T-helper 2 cell treated with Interferon-gamma antibody and Interleukin-4, amounts not matched to agents 5 μg/mL and 100 μg/mL, for 36 hours (primary cell): ENCODE results near the gene DTWD2.
"Not testable (repeated sequence)": the region's sequence is repeated elsewhere in the genome, so short reads cannot be mapped to it uniquely, and the experiment has no call there.

Source experiments
- DNase-seq: peaks from one replicate; pipeline ENCODE4 v3.0.0; 2021; ENCODE audit warnings: low spot score
- H3K27ac Mint-ChIP-seq: one replicate; pipeline ENCODE4 v1.8.0; 2021; ENCODE audit warnings: mild to moderate bottlenecking, mixed read lengths
- H3K27me3 Mint-ChIP-seq: one replicate; pipeline ENCODE4 v1.8.0; 2021; ENCODE audit warnings: low read depth, mixed read lengths
- H3K36me3 Mint-ChIP-seq: one replicate; pipeline ENCODE4 v1.8.0; 2021; ENCODE audit warnings: low read depth, mixed read lengths
- H3K4me1 Mint-ChIP-seq: one replicate; pipeline ENCODE4 v1.8.0; 2021; ENCODE audit warnings: low read depth, mixed read lengths
- H3K4me3 Mint-ChIP-seq: one replicate; pipeline ENCODE4 v1.8.0; 2022; ENCODE audit warnings: mild to moderate bottlenecking, moderate library complexity, mixed read lengths
- H3K9me3 Mint-ChIP-seq: one replicate; pipeline ENCODE4 v1.8.0; 2021; ENCODE audit warnings: mixed read lengths

The DTWD2 gene

DNA sequence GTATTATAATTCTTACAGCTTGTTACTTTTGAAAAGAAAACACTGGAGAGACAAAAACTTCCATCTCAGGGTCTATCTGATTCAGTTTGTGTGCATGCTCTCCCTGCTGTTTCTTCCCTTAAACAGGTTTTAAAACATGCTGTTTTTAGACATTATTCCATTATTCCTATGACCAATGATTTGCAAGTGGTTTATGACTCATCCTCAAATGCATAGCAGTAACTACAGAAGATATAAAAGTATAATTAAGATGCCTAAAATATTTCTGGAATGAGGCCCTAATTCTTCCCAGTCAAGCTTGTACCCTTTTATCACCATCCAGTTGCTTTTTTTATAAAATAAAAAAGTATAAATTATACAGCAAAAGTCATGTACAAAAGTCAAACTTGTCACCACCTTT is 3.7 kb downstream of the DTWD2 start:
- H3K9me3 Mint-ChIP-seq: no peaks in the 10 kb centered on the region
- H3K27ac Mint-ChIP-seq: no peak overlapping the region
- peaks cover 10% of the 10 kb centered on the region for H3K4me1 Mint-ChIP-seq
- H3K36me3 Mint-ChIP-seq: no peaks in the 10 kb centered on the region
- H3K27me3 Mint-ChIP-seq: no peaks in the 10 kb centered on the region
- H3K4me3 Mint-ChIP-seq: no peak overlapping the region
- no peak for DNase-seq

DNA sequence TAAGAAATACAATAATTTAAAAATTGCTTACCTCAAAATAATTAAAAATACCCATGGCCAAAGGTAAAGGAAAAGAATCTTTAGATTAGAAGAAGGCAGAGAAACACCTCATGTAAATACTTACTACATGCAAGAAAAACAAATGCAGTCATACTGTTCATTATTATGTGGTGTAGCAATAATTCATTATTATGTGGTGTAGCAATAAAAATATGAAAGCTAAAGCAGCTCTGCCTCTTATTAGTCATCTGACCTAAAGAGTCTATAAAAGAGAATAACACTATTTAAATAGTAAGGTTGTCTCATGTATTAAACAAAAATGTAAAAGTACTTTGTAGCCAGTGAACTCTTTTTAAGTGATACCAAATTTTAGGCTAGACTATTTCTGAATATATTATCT is 6.6 kb downstream of the DTWD2 start:
- Mint-ChIP-seq H3K27ac (no peak overlapping the region), H3K36me3 (no peaks in the 10 kb centered on the region), H3K9me3 (peaks cover 7% of the 10 kb centered on the region), H3K4me3 (no peak overlapping the region), H3K27me3 (no peaks in the 10 kb centered on the region), H3K4me1 (peaks cover 2% of the 10 kb centered on the region)
- DNase-seq: no peak

DNA sequence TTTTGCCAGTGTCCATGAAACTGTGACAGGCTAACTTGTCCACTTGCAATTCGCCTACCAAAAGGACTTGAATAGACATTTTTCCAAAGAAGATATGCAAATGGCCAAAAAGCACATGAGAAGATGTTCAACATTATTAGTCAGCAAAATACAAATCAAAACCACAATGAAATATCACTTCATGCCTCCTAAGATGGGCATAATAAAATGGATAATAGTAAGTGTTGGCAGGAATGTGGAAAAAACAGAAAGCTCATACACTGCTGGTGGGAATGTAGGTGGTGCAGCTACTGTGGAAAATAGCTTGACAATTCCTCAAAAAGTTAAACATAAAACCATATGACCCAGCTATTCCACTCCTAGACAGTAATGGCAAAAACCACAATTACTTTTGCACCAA is 7.9 kb downstream of the DTWD2 start:
- no peaks in the 10 kb centered on the region for H3K36me3 Mint-ChIP-seq
- peaks cover 16% of the 10 kb centered on the region for H3K9me3 Mint-ChIP-seq
- H3K27me3 Mint-ChIP-seq: no peaks in the 10 kb centered on the region
- no peak overlapping the region for H3K27ac Mint-ChIP-seq
- H3K4me1 Mint-ChIP-seq: no peaks in the 10 kb centered on the region
- no peak for DNase-seq
- no peak overlapping the region for H3K4me3 Mint-ChIP-seq

DNA sequence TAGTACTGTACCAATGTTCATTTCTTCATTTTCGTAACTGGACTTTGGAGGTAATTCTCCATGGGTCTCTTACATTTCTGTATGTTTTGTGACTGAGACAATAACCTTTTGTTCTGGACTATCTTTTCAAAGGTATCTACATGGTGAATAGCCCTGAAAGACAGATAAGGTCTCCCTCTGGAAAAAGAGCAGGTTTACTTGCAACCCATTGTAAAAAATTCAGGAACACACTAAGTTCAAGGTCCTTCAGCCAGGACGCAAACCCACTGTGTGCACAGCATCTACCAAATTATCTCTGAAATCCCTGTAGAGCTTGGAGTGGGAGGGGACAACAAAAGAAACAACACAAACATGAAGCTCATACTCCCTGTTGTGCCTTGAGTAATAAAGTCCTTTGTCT is 8.3 kb downstream of the DTWD2 start:
- H3K36me3 Mint-ChIP-seq: peaks cover 2% of the 10 kb centered on the region
- no peaks in the 10 kb centered on the region for H3K27me3 Mint-ChIP-seq
- H3K4me3 Mint-ChIP-seq: no peak overlapping the region
- H3K9me3 Mint-ChIP-seq: peaks cover 16% of the 10 kb centered on the region
- no peak for DNase-seq
- H3K4me1 Mint-ChIP-seq: no peaks in the 10 kb centered on the region
- no peak overlapping the region for H3K27ac Mint-ChIP-seq

DNA sequence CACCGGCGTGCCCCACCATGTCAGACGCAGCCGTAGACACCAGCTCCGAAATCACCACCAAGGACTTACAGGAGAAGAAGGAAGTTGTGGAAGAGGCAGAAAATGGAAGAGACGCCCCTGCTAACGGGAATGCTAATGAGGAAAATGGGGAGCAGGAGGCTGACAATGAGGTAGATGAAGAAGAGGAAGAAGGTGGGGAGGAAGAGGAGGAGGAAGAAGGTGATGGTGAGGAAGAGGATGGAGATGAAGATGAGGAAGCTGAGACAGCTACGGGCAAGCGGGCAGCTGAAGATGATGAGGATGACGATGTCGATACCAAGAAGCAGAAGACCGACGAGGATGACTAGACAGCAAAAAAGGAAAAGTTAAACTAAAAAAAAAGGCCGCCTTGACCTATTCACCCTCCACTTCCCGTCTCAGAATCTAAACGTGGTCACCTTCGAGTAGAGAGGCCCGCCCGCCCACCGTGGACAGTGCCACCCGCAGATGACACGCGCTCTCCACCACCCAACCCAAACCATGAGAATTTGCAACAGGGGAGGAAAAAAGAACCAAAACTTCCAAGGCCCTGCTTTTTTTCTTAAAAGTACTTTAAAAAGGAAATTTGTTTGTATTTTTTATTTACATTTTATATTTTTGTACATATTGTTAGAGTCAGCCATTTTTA is 14.4 kb downstream of the DTWD2 start:
- DNase-seq: not testable (repeated sequence)
- peaks cover 16% of the 10 kb centered on the region for H3K9me3 Mint-ChIP-seq

DNA sequence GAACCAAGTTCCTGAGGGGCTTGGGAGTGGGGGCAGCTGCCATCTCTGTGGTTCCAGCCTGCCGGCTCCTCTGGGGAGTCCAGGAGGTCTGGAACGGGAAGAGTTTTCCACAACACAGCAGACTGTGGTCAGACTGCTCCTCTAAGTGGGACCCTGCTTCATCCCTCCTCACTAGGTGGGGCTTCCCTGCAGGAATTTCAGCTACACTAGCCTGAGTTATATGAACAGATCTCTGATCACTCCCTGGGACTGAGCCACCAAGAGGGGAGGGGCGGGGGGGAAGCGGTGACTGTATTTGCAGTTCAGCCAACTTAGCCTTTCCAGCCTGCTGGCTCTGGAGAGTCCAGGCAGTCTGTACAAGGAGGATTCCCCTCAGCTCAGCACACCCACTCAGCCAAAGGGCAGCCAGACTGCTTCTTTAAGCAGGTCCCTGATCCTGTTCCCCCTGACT is 19.4 kb downstream of the DTWD2 start:
- no peaks in the 10 kb centered on the region for H3K4me1 Mint-ChIP-seq
- no peaks in the 10 kb centered on the region for H3K9me3 Mint-ChIP-seq
- peaks cover 1% of the 10 kb centered on the region for H3K27me3 Mint-ChIP-seq
- DNase-seq: no peak
- H3K36me3 Mint-ChIP-seq: no peaks in the 10 kb centered on the region
- no peak overlapping the region for H3K27ac Mint-ChIP-seq
- H3K4me3 Mint-ChIP-seq: no peak overlapping the region

More for the DNA sequence above, 14.4 kb downstream of the DTWD2 start:
- not testable (repeated sequence) for H3K36me3 Mint-ChIP-seq, H3K4me3 Mint-ChIP-seq, H3K27ac Mint-ChIP-seq, H3K27me3 Mint-ChIP-seq, H3K4me1 Mint-ChIP-seq

DNA sequence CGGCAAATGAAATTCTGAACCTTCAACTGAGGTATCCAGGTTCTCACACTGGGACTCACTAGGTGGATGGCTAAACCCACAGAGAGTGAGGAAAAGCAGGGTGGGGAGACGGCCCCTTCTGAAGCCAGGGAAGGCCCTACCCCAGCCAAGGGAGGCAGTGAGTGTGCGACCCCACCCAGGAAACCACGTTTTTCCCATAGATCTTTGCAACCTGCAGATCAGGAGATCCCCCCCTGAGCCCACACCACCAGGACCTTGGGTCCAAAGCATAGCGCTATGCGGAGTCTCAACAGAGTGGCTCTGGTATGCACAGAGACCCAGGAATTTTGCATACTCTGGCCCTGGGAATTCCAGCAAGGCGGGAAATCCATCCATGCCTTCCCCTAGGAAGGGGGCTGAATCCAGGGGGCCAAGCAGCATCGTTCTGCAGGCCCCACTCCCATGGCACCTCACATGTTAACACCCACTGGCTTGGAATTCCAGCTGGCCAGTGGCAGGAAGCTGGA is 19.9 kb downstream of the DTWD2 start:
- DNase-seq: no peak
- H3K36me3 Mint-ChIP-seq: no peaks in the 10 kb centered on the region
- no peak overlapping the region for H3K4me3 Mint-ChIP-seq
- peaks cover 1% of the 10 kb centered on the region for H3K27me3 Mint-ChIP-seq
- H3K27ac Mint-ChIP-seq: no peak overlapping the region
- no peaks in the 10 kb centered on the region for H3K4me1 Mint-ChIP-seq
- no peaks in the 10 kb centered on the region for H3K9me3 Mint-ChIP-seq

DNA sequence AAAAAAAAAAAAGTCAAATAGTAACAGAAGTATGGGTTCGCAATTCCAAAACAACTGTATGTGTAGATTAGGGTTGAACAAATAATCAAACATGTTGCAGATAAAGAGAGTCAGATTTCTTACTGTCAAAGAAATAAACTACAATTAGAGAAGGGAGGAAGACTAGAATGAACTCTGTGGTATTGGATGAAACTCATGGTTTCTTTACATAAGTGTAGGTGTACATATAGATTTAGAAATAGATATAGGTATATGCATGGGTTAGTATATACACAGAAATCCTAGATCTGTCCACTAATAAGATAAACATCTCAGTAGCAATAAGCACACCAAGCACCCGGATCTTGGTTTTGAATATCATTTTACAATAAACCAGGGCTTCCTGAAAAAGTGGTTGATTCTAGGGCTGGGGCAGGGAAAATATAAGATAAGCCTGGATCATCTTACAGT is 21.3 kb downstream of the DTWD2 start:
- Mint-ChIP-seq H3K9me3 (no peaks in the 10 kb centered on the region), H3K4me3 (no peak overlapping the region), H3K27ac (no peak overlapping the region), H3K4me1 (no peaks in the 10 kb centered on the region), H3K27me3 (no peaks in the 10 kb centered on the region), H3K36me3 (no peaks in the 10 kb centered on the region)
- no peak for DNase-seq

DNA sequence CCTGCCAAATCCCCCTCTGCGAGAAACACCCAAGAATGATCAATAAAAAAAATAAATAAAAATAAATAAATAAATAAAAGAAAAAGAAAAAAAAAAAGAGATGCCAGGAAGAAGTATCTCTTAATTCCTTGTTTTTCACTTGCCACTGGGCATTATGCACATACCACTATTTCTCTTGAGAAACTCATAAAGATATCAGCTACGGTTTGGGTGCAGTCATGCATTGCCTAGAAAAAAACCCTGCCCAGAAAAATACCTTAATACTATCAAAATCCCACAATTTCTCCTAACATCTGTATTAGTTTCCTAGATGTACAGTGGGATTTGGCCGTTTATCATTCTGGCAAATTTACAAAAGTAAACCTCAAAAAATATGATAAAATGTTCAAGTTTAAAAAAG is 22.5 kb downstream of the DTWD2 start:
- no peak for DNase-seq
- no peak overlapping the region for H3K27ac Mint-ChIP-seq
- no peaks in the 10 kb centered on the region for H3K4me1 Mint-ChIP-seq
- H3K36me3 Mint-ChIP-seq: no peaks in the 10 kb centered on the region
- no peak overlapping the region for H3K4me3 Mint-ChIP-seq
- no peaks in the 10 kb centered on the region for H3K27me3 Mint-ChIP-seq
- no peaks in the 10 kb centered on the region for H3K9me3 Mint-ChIP-seq

DNA sequence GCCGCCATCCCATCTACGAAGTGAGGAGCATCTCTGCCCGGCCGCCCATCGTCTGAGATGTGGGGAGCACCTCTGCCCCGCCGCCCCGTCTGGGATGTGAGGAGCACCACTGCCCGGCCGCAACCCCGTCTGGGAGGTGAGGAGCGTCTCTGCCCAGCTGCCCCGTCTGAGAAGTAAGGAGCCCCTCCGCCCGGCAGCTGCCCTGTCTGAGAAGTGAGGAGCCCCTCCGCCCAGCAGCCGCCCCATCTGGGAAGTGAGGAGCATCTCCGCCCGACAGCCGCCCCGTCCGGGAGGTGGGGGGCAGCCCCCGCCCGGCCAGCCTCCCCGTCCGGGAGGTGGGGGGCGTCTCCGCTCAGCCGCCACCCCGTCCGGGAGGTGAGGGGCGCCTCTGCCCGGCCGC is 23.4 kb downstream of the DTWD2 start:
- not testable (repeated sequence) for H3K27me3 Mint-ChIP-seq, H3K27ac Mint-ChIP-seq, DNase-seq, H3K4me1 Mint-ChIP-seq, H3K9me3 Mint-ChIP-seq, H3K4me3 Mint-ChIP-seq, H3K36me3 Mint-ChIP-seq

DNA sequence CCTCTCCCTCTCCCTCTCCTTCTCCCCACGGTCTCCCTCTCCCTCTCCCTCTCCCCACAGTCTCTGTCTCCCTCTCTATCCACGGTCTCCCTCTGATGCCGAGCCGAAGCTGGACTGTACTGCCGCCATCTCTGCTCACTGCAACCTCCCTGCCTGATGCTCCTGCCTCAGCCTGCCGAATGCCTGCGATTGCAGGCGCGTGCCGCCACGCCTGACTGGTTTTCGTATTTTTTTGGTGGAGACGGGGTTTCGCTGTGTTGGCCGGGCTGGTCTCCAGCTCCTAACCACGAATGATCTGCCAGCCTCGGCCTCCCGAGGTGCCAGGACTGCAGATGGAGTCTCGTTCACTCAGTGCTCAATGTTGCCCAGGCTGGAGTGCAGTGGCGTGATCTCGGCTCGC is 24.0 kb downstream of the DTWD2 start:
- H3K4me3 Mint-ChIP-seq, H3K4me1 Mint-ChIP-seq, H3K27me3 Mint-ChIP-seq, H3K9me3 Mint-ChIP-seq, DNase-seq, H3K36me3 Mint-ChIP-seq, H3K27ac Mint-ChIP-seq: not testable (repeated sequence)

DNA sequence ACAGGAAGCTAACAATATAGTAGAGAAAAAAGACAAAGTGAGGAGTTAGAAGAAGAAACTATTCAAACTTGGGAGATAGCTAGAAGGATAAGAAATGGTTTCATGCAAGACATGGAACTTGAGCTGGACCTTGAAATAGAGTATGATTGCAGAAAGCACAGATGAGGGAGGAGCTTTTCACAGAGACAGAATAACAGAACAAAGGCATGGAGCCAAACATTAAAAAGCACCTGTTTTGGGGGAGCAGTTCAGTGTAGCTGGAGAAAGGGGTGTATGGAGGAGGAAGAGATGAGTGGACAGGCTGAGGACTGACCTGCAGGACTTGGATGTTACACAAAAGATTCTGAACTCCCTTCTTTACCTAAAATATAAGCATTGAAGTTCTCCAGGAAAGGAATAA is 25.2 kb downstream of the DTWD2 start:
- DNase-seq: no peak
- Mint-ChIP-seq H3K36me3 (no peaks in the 10 kb centered on the region), H3K4me3 (no peak overlapping the region), H3K27ac (no peak overlapping the region), H3K4me1 (no peaks in the 10 kb centered on the region), H3K27me3 (no peaks in the 10 kb centered on the region), H3K9me3 (no peaks in the 10 kb centered on the region)

DNA sequence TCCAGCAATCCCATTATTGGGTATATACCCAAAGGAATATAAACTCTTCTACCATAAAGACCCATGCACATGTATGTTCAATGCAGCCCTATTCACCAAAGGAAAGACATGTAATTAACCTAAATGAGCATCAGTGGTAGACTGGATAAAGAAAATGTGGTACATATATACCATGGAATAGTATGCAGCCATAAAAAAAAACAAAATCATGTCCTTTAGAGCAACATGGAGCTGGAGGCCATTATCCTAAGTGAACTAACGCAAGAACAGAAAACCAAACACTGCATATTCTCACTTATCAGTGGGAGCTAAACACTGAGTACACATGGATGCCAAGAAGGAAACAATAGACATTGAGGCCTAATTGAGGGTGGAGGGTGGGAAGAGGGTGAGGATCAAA is 27.8 kb downstream of the DTWD2 start:
- Mint-ChIP-seq H3K36me3 (no peaks in the 10 kb centered on the region), H3K4me3 (no peak overlapping the region), H3K27ac (no peak overlapping the region), H3K9me3 (no peaks in the 10 kb centered on the region), H3K4me1 (no peaks in the 10 kb centered on the region), H3K27me3 (no peaks in the 10 kb centered on the region)
- no peak for DNase-seq

DNA sequence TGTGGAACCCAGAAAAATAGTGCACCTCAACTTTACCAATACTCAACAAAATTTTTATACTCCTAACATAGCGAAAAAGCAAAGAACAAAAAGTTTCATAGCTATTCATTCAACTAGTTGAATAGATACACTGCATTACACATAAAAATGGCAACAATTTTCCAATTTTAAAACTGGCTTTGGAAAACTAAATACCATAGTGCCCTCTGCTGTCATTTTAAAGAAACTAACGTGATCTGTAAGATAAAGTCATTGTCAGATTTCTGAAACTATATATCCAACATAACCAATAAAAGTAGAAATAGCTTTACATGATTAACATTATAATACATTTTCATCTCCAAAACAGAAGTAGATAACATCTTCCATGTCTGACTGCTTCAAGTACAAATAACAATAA is 31.6 kb downstream of the DTWD2 start:
- H3K27ac Mint-ChIP-seq: no peak overlapping the region
- H3K27me3 Mint-ChIP-seq: no peaks in the 10 kb centered on the region
- no peak overlapping the region for H3K4me3 Mint-ChIP-seq
- no peaks in the 10 kb centered on the region for H3K4me1 Mint-ChIP-seq
- H3K9me3 Mint-ChIP-seq: no peaks in the 10 kb centered on the region
- no peaks in the 10 kb centered on the region for H3K36me3 Mint-ChIP-seq
- no peak for DNase-seq

DNA sequence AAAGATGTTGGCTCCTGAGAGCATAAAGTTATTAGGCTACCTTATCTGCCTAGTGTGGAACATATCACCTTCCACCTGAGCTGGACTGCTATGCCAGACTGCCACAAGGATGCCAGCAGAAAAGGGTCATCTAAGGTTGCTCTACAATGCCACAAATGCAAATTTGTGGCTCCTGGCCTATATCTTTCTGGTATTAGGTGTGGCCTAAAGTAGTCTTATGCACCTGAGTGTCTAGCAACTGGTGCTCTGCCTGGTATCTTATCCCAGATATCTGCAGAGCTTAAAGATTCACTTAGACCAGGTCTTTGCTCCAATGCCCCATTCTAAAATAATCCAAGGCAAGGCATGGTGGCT is 34.7 kb downstream of the DTWD2 start:
- Mint-ChIP-seq H3K4me3 (no peak overlapping the region), H3K27ac (no peak overlapping the region), H3K4me1 (no peaks in the 10 kb centered on the region), H3K36me3 (no peaks in the 10 kb centered on the region), H3K27me3 (no peaks in the 10 kb centered on the region), H3K9me3 (no peaks in the 10 kb centered on the region)
- no peak for DNase-seq
